Cerebellar nuclear complex (tissue), 1 donor: Measurements from ENCODE around the gene ARL2BP.
"Not testable (repeated sequence)": the region's sequence is repeated elsewhere in the genome, so short reads cannot be mapped to it uniquely, and the experiment has no call there.

Experiments used
- DNase-seq, 2 experiments: peaks; one replicate each; lab custom pipeline; 2025; lab: John Stamatoyannopoulos, UW

Gene ARL2BP

GRCh38 chr16:57263541-57264351, 18.7 kb downstream of the ARL2BP start:
- DNase-seq = no peak

GRCh38 chr16:57264381-57264780, 19.3 kb downstream of the ARL2BP start:
- DNase-seq = no peak

- no peak for DNase-seq
These were observed 19.9 kb downstream of the ARL2BP start for GRCh38 chr16:57264950-57265371.

GRCh38 chr16:57265850-57266530, 20.9 kb downstream of the ARL2BP start:
- DNase-seq = no peak

GRCh38 chr16:57266531-57267260, 21.6 kb downstream of the ARL2BP start:
- no peak for DNase-seq

- DNase-seq = not testable (repeated sequence)
These were observed 22.3 kb downstream of the ARL2BP start for GRCh38 chr16:57267343-57267742.

- no peak for DNase-seq
These were observed 24.0 kb downstream of the ARL2BP start for GRCh38 chr16:57268804-57269800.

- no peak for DNase-seq
These were observed 25.4 kb downstream of the ARL2BP start for GRCh38 chr16:57270221-57271062.

- DNase-seq = no peak
These were observed 25.9 kb downstream of the ARL2BP start for GRCh38 chr16:57271063-57271345.

- DNase-seq = no peak
These were observed 26.9 kb downstream of the ARL2BP start for GRCh38 chr16:57271867-57272495.

- no peak for DNase-seq
These were observed 28.3 kb downstream of the ARL2BP start for GRCh38 chr16:57273359-57273758.

- DNase-seq = no peak
These were observed 28.8 kb downstream of the ARL2BP start for GRCh38 chr16:57273826-57274225.

- not testable (repeated sequence) for DNase-seq
These were observed 30.9 kb downstream of the ARL2BP start for GRCh38 chr16:57275946-57276345.

- DNase-seq = no peak
These were observed 31.5 kb downstream of the ARL2BP start for GRCh38 chr16:57276596-57276995.

- no peak for DNase-seq
These were observed 32.5 kb downstream of the ARL2BP start for GRCh38 chr16:57277586-57277985.

- DNase-seq = no peak
These were observed 33.4 kb downstream of the ARL2BP start for GRCh38 chr16:57278494-57278893.

- no peak for DNase-seq
These were observed 35.0 kb downstream of the ARL2BP start for GRCh38 chr16:57279780-57280638.

- DNase-seq = no peak
These were observed 36.7 kb downstream of the ARL2BP start for GRCh38 chr16:57281791-57282190.

GRCh38 chr16:57282510-57283213, 37.6 kb downstream of the ARL2BP start:
- DNase-seq = no peak
